ENCODE results near the gene LSM14B. TPM values are rescaled to one million over a fixed set of nuclear protein-coding genes. Genes with fewer than 3 reads are reported as not detected.

The LSM14B gene
- total RNA-seq, 1 donor from 2014 or later, result 23.7 TPM

DNA sequence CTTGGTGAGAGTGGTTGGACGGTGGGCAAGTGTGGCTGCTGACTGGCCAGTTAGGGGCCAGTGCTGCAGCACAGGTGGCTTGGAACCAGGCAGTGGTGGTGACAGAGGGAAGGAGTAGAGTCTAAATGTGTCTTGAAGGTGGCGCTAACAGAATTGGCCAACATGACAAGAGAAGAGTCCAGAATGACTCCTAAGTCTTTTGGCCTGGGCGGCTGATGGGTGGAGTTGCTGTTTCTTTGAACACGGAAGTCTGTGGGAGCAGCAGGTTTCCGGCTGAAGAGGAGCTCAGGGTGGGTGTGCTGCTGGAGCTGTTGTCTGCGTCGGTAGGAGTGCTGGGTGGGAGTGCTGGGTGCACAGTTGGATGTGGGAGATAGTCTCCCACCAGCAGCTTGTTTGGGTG lies 10.1 kb downstream of the LSM14B start:
- DNase-seq (ENCODE audit: low spot score), result no peak

DNA sequence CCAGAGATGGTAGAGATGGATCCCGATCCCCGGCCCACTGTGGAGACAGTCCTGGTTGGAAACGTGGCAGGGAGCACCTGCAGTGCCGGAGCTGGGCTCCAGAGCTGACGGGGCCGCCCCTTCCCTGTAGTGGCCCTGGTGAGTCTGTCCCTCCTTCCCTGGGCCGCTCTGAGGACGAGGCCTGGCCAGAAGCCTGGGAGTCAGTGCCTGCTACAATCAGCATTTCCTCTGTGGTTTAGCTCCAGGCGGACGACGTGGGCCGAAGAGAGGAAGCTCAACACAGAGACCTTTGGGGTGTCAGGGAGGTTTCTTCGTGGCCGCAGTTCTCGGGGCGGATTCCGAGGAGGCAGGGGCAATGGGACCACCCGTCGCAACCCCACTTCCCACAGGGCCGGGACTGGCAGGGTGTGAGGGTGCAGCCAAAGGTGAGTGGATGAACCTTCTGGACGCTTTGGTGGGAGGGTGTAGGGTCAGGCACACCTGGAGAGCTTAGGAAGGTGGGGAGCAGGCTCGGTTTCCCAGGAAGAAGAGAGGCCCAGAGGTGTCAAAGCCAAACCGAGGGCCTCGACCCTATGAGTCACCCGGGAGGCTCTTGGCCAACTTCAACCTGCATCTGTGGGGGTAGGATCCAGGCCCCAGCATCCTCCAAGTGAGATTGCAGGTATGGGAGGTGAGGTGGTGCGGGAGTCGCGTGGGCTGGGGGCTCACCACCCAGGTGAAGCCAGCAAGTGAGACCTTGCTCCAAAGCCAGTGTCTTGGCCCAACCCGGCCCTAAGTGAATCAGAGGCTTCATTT lies 11.0 kb downstream of the LSM14B start:
- no peak for DNase-seq (ENCODE audit: low spot score)

DNA sequence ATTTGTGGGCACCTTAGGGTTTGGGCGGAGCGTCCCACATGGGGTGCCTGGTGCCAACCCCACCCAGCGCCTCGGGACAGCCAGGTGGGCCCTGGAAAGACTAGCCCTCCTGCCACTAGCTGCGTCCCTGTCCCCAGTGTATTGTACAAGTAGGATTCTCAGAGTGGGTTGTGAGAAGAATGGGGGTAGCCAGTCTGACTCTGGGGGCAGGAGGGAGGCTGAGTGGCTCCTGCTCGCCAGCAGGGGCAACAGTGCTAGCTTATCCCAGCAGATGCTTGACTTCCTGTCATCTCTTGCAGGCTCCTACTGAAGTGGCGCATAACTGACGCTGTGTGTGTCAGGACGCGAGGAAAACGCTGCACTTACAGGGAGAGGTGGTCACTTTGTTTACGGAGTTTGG lies 11.6 kb downstream of the LSM14B start:
- no peak for DNase-seq (ENCODE audit: low spot score)

DNA sequence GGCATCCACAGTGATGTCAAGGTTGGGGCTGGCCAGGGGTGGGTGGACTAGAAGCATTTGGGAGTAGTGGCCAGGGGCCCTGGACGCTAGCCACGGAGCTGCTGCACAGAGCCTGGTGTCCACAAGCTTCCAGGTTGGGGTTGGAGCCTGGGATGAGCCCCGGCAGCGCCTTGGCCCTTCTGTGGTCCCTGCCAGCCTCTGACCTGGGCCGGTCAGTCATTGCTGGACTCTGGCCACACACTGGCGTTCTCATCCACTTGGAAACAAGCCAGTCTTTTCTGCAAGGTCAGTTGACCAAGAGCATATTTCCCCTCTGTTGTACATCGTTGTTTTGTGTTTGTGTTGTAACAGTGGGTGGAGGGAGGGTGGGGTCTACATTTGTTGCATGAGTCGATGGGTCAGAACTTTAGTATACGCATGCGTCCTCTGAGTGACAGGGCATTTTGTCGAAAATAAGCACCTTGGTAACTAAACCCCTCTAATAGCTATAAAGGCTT lies 12.5 kb downstream of the LSM14B start:
- DNase-seq (ENCODE audit: low spot score), result no peak

DNA sequence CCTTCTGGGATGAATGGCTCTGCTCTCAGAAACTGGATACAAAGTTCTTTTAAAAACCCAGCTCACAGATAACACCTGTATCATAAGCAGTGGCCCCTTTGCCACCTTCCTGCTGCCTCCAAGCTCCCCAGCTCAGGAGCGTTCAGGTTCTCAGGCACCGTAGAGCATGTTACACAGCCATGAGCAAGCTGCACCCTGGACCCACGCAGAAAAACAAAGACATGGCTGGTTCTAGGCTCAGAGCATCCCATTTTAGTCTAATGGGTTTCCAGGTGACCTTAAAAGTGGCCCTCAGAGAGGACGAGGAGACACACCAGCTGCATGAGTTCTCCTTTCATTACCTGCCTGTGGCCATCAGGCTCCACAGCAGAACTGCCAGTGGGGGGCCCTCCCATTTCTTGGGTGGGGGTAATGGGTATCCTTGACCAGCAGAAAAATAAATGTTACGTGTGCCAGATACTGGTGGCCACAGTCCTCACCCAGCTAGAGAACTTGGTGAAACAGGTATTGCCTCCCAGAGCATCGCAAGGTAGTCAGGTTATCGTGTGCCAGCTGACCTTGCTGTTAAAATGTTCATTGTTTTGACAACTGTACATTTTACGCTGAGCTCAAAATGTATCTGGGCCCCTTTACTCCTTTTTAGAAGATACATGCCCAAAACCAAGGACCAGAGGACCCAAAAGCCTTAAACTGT lies 13.4 kb downstream of the LSM14B start:
- no peak for DNase-seq (ENCODE audit: low spot score)

DNA sequence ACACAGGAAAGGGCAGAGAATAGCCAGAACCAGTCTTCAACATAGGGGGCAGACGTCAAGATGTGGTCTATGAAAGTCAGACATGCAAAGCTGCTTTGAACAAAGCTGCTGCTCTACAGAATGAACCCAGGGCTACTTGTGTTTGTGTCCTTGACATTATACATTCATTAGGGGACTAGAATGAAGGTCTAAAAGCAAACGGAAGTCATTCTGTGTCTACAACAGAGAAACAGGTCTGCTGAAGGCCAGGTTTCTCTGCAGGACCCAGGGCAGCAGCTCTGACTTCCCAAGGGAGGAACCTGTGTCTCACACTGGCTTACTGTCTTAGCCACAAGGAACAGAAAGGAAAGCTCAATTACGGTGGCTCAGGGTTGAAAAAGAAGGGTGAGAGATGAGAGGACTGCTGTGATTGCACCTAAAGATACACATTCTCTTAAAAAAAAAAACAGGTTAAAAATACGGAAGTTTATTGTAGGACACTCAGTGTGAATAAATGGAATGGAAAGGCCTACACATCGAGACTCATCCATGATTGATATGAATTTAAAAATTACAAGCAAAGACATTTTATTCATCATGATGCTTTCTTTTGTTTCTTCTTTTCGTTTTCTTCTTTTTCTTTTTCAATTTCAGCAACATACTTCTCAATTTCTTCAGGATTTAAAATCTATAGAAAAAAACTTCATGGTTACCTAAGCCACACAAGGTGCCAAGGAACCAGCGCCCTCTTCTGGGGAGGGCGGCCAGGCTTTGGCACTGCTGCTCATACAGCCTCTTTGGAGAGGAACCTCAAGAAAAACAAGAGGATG lies 14.2 kb downstream of the LSM14B start:
- no peak for DNase-seq (ENCODE audit: low spot score)

DNA sequence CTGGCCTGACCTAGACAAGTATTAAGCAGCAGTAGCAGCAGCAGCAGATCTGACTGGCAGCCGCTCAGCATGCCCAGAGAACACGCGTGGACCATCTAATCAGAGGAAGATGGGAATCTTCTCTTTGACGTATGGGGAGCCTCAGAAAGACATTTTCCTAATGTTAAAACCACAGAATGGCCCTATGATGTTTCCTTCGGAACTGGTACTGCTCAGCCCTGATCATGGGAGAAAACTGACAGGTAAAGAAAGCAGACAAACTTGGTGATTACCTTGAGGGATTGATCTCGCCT lies 14.8 kb downstream of the LSM14B start:
- no peak for DNase-seq (ENCODE audit: low spot score)

DNA sequence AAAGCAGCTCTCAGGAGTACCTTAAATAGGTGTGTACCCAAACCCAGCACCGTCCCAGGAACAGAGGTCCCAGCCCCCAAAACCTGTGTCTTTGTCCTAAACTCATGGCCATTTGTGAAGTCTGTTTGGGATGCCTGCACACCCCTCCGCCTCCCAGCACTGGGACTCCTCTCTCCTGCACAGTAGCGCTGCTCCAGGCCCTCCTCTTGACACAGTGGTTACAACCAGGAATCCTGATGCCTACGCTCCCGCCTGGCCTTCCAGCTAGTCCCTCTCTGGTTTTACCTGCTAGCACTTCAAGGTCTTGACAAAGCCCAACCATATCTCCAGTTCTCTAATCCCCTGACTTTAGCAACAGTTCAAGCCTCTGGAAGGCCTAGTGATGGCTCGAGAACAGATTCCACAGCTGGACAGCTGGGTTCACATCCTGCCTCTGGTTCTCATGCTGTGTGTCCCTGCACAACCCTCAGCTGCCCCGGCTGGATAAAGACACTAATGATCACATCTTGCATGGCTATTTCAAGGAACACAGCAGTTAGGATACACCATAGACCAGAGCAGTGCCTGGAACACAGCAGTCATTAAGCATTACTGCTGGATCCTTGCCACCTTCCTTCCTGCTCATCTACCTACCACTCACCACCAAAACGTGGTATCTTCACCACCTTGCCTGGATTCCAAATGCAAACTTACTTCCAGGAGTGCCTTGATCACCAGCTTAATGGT lies 15.4 kb downstream of the LSM14B start:
- no peak for DNase-seq (ENCODE audit: low spot score)

DNA sequence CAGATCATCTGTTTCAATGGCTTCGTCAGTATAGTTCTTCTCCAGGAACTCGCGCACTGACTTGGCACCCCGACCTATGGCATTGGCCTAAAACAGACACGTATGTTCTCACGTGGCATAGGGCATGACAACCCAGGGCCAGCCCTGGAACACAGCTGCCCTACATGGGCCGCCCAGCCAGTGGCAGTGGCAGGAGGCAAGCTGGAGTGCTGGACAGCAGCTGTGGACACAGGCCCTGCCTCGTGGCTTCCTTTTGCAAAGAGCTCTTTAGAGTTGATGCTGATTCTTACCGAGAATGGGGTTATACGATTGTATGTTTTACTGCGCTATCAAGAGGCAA lies 15.9 kb downstream of the LSM14B start:
- no peak for DNase-seq (ENCODE audit: low spot score)

DNA sequence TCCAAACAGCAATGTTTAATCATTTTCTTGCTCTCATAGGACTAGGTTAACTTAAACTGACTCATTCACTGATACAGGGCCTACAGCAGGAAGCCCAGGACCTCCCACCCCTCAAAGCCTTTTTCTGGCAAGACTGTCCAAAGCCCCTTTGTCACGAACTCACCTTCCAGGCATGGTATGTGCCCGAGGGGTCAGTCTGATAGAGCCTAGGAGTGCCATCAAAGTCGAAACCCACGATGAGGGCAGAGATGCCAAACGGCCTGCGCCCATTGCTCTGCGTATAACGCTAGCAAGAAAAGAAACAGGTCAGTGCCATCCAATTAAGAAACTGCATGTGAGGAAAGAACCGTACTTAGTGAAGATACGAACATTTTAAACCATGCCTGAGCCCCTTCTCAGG lies 16.6 kb downstream of the LSM14B start:
- DNase-seq (ENCODE audit: low spot score), result no peak

DNA sequence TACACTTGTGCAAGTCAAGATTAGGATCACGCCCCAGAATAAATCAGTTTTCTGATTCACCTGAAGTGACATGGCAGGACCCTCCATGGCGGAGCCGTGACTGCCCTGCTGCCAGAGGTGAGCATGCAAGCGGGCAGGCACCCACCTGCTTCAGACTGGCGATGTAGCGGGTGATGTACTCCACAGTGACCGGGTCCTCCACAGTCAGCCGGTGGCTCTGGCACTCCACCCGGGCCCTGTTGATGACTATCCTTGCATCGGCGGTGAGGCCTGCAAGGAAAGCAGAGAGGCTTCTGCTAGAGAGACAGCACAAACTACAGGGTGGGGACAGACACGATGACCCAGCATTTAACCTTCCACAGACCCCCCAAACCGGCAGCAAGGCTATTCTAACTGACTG lies 17.4 kb downstream of the LSM14B start:
- DNase-seq (ENCODE audit: low spot score), result no peak

DNA sequence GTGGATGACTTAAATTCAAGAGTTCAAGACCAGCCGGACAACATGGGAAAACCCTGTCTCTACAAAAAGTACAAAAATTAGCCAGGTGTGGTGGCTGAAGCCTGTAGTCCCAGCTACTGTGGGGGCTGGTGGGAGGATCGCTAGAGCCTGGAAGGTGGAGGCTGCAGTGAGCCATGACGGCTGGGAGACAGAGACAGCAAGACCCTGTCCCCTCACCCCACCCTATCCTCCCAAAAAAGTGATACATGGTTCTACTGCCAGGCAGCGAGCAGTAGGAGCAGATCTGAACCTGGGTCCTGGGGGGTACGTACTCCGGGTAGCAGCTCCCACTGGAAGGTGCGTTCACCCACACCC lies 18.7 kb downstream of the LSM14B start:
- DNase-seq (ENCODE audit: low spot score), result no peak

DNA sequence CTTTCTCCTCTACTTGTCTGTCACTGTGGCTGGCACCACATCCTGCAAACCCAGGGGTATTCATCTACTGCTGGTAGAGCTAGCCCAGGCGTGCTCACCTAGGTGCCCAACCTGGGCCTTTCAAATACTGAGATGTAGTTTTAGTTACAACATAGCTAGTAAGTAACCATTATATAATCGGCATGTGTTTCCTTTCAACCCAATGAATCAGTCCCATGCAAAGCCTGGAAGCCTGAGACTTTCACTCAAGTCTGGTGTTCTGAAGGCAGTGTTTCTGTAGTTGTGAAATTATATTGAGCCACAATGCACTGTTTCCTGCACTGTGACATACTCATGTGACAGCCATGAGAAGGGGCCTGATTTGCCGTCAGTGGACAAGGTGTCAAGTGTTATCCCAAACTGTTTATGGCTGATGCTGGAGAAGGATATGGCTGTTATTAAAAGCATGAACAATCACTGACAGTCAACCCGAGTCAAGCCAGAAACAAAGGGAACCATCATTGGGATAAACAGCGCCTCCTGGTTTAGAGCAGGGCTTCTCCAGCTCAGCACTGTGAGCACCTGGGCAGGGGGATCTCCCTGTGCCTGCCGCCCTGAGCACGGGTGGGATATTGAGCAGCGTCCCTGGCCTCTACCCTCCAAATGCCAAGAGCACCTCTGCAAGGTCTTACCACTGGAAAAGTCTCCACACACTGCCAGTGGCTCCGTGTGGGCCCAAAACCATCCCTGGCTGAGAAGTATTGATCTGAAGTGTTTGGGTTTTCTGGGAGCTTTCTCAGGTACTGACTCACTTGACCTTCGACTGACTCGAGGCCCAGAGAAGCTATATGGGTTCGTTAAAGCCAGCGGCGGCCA lies 19.3 kb downstream of the LSM14B start:
- DNase-seq (ENCODE audit: low spot score), result no peak

DNA sequence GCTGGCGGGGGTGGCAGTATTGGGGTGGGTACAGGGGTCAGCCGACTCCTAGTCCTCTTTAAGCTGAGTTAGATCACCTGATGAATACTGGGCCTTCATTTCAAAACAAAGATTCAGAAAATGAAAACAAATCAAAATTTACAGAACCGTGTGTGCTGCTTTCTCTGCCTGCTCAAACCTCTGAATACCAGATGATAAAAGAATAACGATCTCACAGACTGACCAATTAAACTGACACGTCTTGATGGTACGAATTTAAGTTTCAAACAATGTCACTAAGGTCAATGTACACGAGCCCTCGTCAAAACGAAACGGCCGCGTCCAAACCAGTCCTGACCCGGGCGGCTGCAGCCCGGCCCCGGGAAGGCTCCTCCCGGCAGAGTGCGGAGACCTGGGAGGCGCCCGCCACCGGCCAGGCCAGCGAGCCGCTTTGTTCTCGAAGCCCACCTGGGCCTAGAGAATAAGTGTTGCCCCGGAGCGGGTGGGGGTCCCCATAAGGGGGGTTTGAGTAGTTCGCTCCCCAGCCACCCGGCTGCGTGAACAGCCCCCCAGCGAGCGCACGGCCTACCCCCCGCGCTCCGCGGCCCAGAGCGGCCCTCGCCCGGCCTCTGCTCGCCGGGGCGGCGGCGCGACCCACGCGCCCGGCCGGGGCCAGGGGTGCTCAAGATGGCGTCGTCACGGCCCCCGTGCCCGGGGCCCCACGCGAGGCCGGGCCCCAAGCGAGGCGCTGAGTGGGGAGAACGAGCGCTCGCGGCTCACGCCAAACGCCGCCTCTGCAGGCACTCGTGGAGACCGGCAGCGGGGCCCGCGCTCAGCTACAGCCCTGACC lies 20.2 kb downstream of the LSM14B start:
- DNase-seq (ENCODE audit: low spot score), result no peak

DNA sequence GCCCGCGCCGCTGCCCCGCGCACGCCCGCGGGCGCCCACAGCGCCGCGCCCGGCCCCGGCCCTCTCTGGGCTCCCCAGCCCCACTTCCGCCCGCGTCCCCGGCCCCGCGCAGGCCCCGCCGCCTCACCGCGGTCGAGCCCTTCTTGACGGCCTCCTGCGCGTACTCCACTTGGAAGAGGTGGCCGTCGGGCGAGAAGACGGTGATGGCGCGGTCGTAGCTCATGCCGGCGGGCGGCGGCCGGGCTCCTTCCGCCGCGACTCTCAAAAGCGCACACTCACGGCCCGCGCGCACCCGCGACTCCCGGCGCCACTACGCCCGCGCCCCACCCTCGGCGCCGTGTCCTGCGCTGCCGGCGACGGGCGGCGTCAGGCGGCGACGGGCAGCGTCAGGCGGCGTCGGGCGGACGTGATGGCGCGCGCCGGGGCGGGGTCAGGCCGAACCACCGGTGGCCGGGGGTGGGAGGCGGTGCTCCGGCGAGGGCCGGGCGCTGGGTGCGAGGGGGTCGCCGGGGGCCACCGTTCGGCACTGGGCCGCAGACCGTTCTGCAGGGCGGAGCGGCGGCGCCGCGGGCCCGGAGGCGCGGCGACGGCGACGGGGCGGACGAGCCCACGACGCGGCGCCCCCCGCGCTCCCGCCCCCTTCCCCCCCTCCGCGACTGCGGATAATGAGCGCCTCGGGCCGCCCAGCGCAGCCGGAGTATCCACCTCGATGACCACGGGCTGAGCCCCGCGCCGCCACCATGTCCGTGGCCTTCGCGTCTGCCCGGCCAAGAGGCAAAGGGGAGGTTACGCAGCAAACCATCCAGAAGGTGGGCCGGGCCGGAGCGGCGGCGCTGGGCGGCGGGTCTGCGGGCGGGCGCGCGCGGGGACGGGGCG lies 21.0 kb downstream of the LSM14B start, which contains the start of the genes PSMA7 and SS18L1:
TSS of gene PSMA7 (minus strand) at position 314 of the 876 bp plus-strand sequence. CDS start at position 223, 91 bp downstream.
TSS of gene SS18L1 (plus strand) at position 689 of the 876 bp plus-strand sequence. CDS start at position 741, 52 bp downstream.
- peak; percentile 95 for DNase-seq (ENCODE audit: low spot score)

DNA sequence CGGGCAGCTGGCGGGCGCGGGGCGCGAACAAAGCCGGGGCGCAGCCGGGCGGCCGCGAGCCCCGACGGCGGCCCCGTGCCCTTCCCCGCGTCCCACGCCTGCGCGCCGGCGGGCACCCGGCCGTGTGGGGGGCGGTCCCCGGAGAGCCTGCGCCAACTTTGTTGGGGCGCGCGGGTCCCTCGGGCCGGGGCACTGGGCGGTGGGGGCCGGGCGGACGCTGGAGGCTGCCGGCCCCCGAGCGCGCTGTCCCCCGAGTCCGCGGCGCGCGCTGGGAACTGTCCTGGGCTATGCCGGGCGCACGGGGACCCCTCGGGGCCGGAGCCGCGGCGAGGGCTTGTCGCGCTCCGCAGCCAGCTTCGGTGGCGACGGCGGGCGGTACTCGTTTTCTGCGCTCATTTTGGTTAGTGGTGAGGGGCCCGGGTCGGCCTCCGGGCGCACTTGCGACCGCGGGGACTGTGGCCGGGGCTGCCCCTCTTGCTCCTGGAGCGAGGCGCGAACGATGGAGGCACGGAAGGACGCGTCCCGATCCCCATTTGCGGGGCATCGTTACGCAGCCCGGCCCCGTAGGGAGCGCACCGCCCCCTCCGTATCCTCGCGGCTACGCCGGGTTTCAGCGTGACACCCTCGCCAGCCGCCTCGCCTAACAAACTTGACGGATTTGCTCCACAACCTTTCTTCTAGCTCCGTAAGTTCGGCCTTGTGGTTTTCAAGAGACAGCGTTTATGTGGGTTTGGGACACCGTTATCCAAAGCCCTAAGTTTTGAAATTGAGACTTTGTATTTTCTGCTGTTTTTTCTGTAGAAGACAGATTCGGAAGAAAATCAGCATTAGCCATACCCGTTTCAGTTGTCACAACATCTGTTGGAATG lies 21.9 kb downstream of the LSM14B start:
- no peak for DNase-seq (ENCODE audit: low spot score)

DNA sequence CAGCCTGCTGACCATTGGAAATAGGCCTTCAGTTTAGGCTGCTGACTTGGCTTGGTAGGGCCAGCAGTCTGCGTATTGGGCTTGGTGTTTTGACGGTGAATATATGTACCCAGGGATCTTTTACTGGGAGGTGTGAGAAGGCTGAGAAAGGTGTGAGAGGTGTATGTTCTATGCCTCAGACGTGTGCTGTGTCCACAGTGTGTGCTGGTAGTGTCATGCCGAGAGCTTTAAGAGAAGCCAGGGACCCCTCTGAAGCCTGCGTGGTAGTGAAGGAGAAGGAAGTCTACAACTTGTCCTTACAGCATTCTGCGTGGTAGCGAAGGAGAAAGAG lies 23.4 kb downstream of the LSM14B start:
- no peak for DNase-seq (ENCODE audit: low spot score)
